NCI-H2171 treated with DMSO at 0.1 percent for 48 hours (cell line): Measurements from ENCODE around the gene FCHSD1.
A peak's percentile ranks its signal among the peaks of the same experiment; 100 is the strongest.

Experiments
- DNase-seq: peaks from one replicate; lab custom pipeline; 2025; lab: John Stamatoyannopoulos, UW

Gene FCHSD1

DNA sequence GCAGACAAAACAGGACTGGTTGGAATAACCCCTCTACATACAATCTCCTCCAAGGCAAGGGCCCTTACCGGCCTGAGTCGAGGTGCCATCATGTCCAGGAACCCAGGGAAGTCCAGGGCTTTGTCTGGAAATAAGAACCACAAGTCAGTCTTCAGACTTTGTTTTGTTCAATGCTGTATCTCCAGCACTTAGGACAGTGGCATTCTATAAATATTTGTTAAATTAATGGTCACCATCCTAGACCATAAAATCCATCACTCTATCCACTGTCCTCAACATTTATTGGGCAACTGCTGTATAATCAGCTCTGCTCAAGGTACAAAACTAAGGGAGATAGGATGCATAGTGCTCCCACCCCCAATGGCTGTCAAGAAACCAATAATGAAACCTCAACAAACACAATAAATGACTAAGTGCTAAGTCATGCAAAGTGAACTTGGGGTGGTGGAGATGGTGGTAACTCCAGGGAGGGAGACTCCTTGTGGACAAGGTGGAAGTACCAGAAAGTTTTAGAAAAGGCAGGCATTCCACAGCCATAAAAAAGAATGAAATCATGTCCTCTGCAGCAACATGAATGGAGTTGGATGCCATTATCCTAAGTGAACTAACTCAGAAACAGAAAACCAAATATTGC, 9.5 kb downstream of the FCHSD1 start:
- DNase-seq: no peak

DNA sequence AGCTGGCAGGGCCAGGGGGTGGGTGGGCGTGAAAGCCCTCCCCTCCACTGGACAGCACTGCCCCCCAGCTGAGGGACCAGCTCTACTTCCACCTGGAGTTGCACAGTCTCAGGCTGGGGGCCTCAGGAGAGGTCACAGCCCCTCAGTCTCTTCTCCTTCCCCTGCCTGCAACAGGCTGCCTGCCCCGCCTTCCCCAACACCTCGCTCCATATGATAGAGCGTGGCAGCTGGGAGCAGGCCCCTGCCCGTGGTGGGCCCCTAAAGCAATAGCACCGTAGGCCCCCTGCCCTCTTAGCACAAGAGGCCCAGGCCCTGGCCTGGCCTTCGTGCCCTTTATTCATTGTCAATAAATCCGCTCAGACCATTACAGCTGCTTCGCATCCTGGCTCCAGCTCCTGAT, 10.5 kb downstream of the FCHSD1 start:
- DNase-seq: no peak

DNA sequence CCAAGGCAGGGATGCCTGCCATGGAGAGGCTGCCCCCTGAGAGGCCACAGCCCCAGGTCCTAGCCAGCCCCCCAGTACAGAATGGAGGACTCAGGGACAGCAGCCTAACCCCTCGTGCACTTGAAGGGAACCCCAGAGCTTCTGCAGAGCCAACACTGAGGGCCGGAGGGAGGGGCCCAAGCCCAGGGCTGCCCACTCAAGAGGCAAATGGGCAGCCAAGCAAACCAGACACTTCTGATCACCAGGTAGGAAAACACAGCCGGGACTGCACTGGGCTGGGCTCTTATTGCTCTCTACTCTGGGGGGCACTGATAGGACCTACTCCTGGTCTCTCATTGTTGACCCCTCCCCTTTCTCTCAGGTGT, 11.2 kb downstream of the FCHSD1 start:
- DNase-seq: no peak

DNA sequence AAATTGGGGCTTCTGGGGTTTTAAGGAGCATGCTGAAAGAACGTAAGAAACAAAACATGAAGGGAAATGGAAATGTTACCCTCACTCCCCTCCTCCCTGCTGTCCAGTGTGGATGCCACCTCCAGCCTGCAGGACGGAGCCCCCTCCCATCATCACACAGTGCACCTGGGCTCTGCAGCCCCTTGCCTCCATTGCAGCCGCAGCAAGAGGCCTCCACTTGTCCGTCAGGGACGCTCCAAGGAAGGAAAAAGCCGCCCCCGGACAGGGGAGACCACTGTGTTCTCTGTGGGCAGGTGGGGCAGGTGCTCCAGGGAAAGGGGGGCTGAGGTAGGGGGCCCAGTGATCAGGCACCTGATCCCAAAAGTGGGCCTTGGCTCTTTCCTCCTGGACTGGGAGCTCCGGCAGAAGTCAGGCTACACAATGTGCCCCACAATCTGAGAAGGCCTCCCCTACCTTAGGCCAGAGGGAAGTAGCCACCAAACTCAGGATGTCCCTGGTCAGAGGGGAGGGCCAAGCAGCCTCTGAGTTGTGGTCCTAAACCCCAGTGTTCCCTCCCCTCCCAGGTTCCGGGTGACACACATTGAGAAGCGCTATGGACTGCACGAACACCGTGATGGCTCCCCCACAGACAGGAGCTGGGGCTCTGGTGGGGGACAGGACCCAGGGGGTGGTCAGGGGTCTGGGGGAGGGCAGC, 11.7 kb downstream of the FCHSD1 start:
- DNase-seq: no peak

DNA sequence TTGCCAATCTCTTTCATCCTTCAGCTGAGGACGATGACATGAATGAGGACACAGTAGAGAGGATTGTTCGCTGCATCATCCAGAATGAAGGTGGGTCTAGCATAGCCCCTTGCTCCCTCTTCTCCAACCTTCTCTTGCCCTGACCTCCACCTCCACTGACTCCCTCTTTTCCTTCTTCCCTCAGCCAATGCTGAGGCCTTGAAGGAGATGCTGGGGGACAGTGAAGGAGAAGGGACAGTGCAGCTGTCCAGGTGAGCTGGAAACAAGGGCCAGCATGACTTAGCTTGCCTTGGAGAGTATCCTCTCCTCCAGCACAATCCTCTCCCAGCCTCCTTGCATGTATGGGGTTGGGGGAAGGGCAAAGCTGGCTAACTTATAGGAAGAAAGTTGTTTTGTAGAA, 12.4 kb downstream of the FCHSD1 start:
- no peak for DNase-seq

DNA sequence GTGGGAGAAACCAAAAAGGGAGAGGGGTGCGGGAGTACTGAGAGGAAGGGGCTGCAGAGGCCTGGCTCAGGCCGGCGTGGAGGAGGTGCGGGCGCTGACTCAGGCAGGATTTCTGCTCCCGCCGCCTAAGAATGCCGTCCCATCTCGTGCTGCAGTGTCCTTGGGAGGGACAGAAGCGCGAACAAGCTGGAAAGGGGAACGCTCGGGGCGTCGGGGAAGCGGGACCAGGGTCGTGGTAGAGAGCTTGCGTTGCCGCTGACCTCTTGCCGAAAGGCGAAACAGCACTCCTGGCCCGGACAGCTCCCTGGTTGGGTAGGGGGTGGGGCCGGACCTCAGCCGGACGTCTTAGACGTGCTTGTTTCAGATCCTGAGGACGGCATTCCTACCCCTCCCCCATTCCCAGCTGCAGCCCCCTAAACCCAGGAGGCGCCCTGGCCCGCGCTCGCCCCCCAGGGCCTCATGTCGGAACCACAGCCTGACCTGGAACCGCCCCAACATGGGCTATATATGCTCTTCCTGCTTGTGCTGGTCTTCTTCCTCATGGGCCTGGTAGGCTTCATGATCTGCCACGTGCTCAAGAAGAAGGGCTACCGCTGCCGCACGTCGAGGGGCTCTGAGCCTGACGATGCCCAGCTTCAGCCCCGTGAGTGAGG, 13.3 kb downstream of the FCHSD1 start:
- DNase-seq: no peak

DNA sequence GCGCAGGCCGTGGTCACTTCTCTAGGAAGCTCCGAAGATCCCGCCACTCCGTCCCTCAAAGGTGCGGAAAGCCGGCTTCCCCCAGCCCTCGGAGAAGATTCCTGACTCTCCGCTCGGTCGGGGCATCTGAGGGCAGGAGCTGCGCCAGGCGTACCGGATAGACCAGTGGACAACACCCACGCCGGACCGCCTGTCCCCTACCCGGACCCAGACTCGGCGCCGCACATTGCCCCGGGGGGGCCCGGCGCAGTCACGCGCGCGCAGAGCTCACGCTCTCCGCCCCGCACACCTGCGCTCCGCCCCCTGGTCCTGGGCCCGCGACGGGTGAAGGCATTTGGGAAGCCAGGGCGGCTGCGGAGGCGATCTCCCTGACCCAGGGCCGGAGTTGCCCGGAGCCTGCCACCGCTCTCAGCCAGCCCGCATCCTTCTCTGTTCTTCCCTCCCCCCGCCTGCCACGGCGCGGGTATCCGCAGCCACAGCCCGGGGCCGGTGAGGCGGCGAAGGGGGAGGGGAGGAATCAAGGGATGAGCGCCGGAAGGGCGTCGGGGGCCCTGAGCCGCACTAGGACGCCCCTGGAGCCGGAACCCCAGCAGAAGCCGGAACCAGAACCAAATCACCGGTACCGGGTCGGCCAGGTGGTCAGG, 14.0 kb downstream of the FCHSD1 start:
- DNase-seq: peak; percentile 13

DNA sequence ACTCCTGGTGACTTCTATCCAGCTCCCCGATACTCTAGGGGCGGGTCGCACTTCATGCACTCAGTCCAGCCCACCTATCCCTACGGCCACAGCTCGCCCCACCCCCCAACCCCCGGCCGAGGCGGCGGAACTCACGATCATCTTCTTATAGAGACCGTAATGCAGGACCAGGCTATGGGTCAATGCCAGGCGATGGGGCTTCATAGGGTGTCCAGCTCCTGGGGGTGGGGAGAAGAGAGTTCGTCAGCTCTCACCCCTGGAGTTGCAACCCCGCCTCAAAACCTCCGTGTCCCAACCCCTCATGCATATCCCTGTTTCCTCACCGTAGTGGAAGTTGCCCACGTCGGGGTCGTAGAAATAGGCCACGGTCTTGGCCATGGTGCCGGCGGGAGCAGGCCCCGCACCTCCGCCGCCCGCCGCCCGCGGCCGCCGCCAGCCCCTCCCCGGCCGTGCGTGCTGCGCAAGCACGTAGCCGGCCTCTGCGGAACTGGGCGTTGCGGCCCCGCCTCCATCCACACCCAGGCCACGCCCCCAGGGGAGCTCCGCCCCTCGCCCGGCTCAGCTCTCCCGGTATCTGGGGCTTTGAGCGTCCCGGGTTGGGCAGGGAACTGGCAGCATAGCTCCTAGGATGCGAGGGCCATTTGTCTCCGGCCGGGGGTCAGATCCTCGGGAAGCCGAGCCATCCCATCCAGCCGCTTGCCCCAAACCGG, 14.7 kb downstream of the FCHSD1 start, which contains the start of the genes HDAC3 and RELL2:
Gene HDAC3, minus strand, starts transcription at position 437 of the 710 bp plus-strand sequence. Its CDS starts 59 bp downstream, at position 378.
Gene RELL2, plus strand, starts transcription at position 585 of the 710 bp plus-strand sequence. CDS start 1,229 bp downstream, outside the sequence.
- peak; percentile 74 for DNase-seq

DNA sequence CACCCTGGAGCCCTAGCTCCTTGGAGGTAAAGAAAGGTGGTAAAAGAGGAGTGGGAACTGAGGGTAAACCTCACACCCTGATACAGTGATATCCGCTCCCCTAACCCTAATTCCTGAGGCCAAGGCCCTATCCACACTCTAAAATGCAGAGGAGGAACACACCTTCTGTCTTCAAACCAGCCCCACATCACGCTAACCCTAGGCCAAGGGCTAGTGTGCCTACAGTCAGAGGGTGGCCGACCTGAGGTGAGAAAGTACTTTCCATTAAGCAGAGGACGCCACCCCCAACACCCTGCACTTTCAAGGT, 15.2 kb downstream of the FCHSD1 start:
- DNase-seq: no peak

DNA sequence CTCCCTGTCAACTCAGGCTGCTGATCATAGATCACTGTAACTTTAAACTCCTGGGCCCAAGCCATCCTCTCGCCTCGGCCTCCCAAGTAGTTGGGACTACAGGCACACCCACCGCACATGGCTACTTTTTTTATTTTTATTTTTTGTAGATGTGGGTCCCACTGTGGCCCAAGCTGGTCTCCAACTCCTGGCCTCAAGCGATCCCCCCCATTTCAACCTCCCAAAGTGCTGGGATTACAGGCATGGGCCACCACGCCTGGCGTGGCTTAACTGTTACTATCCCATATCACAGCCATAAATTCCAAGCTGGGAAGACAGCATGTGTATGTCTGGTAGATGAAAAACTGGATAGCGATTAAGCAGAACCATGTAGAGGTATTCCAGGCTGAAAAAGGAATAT, 15.6 kb downstream of the FCHSD1 start:
- no peak for DNase-seq

DNA sequence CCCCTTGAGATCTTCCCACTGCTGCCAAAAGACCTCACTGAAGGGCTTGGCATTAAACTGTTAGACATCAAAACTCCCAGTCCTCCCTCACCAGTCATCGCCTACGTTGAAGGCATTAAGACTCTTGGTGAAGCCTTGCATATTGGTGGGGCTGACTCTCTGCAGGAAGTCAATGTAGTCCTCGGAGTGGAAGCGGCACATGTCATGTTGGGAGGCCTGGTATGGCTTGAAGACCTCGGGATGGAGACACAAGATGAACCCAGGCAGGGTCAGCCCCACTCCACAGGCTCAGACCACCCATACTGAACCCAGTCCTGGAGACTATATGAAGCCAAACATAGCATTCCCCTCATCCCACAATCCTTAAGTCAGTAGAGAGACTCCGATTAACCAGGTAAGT, 16.5 kb downstream of the FCHSD1 start:
- no peak for DNase-seq

DNA sequence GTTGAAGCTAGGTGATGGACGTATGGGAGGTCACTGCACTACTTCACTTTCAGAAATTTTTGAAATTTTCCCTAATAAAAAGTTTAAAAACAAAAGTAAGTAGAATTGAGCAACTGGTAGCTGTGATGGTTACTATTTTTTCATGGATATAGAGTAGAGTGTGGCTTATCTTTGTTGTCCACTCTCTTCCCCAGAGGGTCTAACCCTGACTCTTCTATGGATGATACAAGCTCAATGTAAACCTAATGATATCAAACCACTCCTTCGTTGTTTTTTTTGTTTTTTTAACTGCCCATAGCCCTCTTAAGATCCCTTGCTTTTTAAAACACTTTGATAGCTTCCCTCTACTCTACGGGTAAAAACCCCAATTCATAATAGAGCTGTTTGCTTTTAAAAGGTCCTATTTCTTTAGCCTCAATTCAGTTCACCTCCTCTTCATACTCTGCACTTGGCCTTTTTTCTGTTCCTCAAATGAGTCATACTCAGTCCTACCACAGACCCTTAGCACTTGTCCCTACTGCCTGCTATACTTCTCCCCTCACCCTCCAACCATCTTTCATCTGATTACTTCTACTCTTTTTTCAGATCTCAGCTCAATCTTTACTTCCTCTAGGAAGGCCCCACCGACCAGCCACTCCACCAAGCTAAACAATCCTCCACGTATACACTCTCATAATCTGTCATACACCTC, 17.2 kb downstream of the FCHSD1 start:
- DNase-seq: no peak

DNA sequence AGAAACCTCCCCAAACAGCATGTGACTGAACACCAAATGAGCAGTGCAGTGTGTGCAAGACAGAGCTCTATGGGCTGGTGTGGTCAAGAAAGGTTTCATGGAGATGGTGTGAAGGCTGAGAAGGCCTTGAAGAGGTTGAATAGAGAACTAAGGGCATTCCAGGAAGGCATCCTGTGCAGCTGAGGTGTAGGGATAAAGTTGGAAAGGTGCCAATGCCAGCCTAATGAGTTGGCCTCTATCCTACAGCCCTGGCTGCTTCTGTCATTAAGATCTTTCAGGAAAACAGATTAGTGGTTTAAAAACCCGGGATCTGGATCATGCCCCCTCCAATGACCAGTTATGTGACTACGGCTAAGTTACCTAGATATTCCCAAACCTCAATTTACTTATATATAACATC, 18.6 kb downstream of the FCHSD1 start:
- no peak for DNase-seq

DNA sequence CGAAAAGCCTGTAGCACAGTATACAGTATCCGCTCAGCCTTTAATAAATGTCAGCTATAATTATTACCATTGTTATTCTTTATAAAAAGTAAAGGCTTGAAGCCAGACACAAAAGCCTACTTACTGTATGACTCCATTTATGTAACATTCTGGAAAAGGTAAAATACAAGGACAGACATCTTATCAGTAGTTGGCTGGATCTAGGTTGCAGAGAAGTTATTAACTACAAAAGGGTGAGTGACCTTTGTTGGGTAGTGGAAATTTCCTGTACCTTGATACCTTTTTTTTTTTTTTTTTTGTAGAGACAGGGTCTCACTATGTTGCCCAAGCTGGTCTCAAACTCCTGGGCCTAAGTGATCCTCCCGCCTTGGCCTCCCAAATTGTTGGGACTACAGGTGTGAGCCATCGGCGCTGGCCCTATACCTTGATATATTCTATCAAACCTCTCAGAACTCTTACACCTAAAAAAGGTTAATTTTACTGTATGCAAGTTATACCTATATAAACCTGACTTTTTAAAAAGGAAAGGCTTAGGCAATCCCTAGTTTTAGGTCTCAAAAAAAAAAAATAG, 20.6 kb downstream of the FCHSD1 start:
- no peak for DNase-seq

DNA sequence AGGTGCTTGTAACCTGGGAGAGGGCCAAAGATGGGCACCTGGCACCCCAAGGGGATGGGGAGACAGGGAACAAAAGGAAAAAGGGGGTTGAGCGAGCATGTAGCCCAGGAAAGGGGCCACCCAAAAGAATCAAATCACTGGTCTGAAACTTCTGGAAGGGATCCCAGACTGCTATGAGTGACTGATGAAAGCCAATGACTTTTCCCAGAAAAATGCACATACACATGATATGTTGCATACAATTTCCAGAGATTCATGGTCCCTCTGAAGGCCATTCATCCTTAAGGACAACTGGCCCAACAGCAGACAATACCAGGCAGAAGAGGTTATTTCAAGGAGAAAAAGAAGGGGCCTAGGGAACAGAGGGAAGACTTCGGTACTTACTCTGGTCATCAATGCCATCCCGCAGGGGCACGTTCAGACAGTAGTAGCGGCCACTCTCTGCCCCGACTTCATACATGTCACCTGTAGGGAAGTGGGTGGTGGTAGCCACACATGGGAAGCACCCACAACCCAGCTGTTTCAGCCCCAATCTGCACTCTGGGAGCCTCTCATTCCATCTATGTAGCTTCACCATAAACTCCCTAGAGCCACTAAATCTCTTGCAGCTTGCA, 22.9 kb downstream of the FCHSD1 start:
- no peak for DNase-seq

DNA sequence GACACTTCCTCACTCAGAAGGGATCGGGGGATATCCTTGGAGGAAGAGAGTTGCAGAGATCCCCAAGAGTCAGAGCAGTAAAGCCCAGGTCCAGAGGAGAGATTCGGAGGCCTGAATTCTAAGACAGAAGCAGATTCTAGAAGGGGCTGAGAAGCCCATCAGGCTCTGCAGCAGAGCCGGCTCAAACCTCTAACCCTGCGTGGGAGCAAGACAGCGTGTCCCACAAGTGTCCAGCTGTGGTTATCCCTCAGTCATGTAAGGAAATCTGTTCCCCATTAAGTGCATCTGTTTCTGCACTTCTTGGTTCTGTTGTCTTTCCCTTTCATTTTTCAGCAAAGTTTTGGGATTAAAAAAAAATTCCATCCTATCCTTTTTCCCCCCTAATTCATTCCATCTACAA, 27.6 kb downstream of the FCHSD1 start:
- no peak for DNase-seq

DNA sequence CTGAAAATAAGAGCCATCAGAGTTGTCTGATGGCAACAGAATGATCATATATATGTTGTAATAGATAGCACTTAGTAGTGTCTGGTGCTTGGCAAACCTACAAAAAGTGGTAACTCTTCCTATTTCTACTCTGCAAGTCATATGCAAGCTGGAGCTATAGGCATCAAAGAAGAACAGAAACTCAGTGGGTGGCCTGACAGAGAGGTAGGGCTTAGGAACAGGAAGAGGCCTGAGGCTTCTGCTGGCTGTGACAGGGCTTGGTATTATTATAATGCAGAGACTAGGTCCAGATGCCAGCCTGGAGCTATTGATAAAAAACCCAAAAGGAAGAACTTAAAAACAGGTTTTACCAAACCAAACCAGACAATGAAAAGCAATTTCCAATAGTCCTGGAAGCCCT, 28.0 kb downstream of the FCHSD1 start:
- DNase-seq: no peak

DNA sequence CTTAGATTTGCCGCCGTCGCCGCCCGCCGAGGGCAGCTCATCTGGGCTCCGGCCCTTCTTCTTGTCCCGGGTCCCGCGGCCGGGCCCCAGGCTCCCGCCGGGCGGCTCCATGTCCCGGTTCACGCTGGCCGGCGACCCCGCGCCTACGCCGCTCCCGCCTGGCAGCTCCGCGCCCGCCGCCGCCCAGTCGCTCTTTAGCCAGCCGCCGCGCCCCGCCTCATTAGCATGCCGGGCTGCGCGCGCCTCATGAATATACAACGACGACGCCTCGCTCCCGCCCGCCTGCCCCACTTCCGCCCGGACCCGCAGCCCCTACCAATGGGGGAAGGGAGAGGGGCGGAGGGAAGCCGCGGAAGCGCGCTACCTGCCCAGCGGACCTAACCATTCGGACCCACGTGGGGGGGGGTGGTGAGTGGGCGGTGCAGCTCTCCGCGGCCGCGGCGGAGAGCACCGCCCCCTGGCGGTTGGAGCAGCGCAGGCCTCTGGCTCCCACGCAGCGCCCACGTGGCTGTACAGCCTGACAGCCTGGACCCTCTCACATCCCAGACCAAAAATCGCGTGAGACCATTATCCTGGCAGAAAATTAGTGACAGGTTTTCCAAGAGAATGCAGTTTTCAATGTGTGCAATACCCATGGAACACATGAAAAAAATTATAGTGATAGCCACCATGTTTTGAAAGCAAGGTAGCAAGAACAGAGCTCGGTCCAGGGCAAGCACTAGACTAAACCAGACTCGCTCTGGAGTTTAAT, 32.2 kb downstream of the FCHSD1 start, which contains the start of gene DIAPH1:
Gene DIAPH1, minus strand, starts transcription at position 197 of the 751 bp plus-strand sequence. Its CDS starts 86 bp downstream, at position 111.
- DNase-seq: peak; percentile 81

DNA sequence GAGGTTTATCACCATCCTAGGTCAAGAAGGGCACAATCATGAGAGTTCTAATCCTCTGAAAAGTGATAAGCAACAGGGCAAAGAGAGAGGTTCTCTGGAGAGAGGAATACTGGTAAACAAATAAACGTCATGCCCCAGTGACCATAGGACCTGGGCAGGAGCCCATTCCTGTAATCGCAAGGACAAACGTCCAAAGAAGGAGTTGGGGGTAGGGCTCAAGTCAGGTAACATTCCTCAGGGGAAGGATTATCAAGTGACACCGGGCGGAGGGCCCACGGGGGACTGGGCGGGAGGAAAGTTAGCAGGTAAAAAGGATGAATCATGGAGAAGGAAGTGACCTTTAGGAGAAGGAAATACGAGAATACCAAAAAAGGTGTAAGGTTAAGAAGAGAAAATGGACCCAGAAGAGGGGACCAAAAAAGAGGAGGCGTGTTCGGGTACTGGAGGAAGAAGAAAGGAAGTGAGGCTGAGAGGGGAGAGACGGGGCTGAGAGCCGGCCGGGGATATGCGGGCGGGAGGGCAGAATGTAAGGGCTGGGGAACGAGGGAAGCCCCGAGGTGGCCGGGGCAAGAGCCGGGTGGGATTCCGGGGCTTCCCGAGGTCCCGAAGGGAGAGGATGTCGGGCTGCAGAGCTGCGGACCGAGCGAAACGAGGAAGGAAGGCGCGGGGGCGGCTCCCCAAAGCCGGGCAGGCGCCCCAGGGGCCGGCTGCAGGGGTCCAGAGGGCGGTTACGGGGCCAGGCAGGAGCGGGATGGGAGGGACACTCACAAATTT, 33.0 kb downstream of the FCHSD1 start:
- DNase-seq: peak; percentile 37
